Esophagus muscularis mucosa (tissue), 4 donors: ENCODE measurements around the gene MECR.

Source experiments
- CTCF ChIP-seq, 3 experiments: fragments of 200-600 bp in 2 of 3; fragments of 450-650 bp in 1 of 3; sonication (generic) in 2 of 3; IDR thresholded peaks; one replicate each; pipeline ENCODE4 v1.5.1; 2017 to 2019; ENCODE audit warnings: antibody characterized with exemption in 3 of 3, mild to moderate bottlenecking in 2 of 3, moderate library complexity in 1 of 3
- EP300 ChIP-seq: sonication (generic); formaldehyde crosslinking; IDR thresholded peaks from one replicate; pipeline ENCODE4 v1.6.1; 2017; ENCODE audit warnings: antibody characterized with exemption
- POLR2AphosphoS5 ChIP-seq, 2 donors: sonication (generic); formaldehyde crosslinking; IDR thresholded peaks; one replicate each; pipeline ENCODE4 v1.6.1; 2017; ENCODE audit warnings: antibody characterized with exemption in 2 of 2

GRCh38 chr1:29237852-29238619, 7.3 kb upstream of the MECR start:
- TF ChIP-seq EP300: no peak
- TF ChIP-seq CTCF (IDR thresholded peaks at IDR 0.05): no peak
- peak in 1 of 2 donors; percentile 22 for TF ChIP-seq POLR2AphosphoS5 (IDR thresholded peaks at IDR 0.05)
